Measurements from ENCODE around the gene GIPR.
A peak's percentile ranks its signal among the peaks of the same experiment; 100 is the strongest.

Gene GIPR

GRCh38 chr19:45638930-45639729, 28.9 kb upstream of the GIPR start, which contains the start of gene EML2 (continued):
- TF ChIP-seq ZNF580 (tag by site-specific recombination; IDR thresholded peaks at IDR 0.05): peak; percentile 49; the same call in 1 of the 2 replicates
- TF ChIP-seq KLF1 (tag by site-specific recombination; IDR thresholded peaks at IDR 0.05): peak; percentile 73; the same call in 1 of the 2 replicates
- no peak for TF ChIP-seq ZNF792 (tag by site-specific recombination; IDR thresholded peaks at IDR 0.05)
- no peak for TF ChIP-seq REST (tag by site-specific recombination; IDR thresholded peaks at IDR 0.05)
- no peak for TF ChIP-seq ZNF184 (tag by site-specific recombination; IDR thresholded peaks at IDR 0.05)
- TF ChIP-seq FEZF1 (tag by site-specific recombination; IDR thresholded peaks at IDR 0.05): no peak
- no peak for TF ChIP-seq ZSCAN30 (tag by site-specific recombination; IDR thresholded peaks at IDR 0.05)
- no peak for TF ChIP-seq ZNF544 (tag by site-specific recombination; IDR thresholded peaks at IDR 0.05)
- TF ChIP-seq ZNF211 (tag by site-specific recombination; IDR thresholded peaks at IDR 0.05; ENCODE audit: low read depth): no peak
- no peak for TF ChIP-seq GLI4 (tag by site-specific recombination; IDR thresholded peaks at IDR 0.05)
- peak; percentile 82 for TF ChIP-seq KLF16 (tag by site-specific recombination; IDR thresholded peaks at IDR 0.05)
- no peak for TF ChIP-seq ZNF549 (tag by site-specific recombination; IDR thresholded peaks at IDR 0.05)
- TF ChIP-seq WT1 (tag by site-specific recombination; IDR thresholded peaks at IDR 0.05): peak; percentile 49; the same call in 1 of the 2 replicates
- TF ChIP-seq PRDM4 (tag by site-specific recombination; IDR thresholded peaks at IDR 0.05): no peak
- TF ChIP-seq INSM2 (tag by site-specific recombination; IDR thresholded peaks at IDR 0.05): no peak
- peak; percentile 79 for TF ChIP-seq ZFP69B (tag by site-specific recombination; IDR thresholded peaks at IDR 0.05)
- TF ChIP-seq ZNF114 (tag by site-specific recombination; IDR thresholded peaks at IDR 0.05): no peak
- no peak for TF ChIP-seq ZNF274 (IDR thresholded peaks at IDR 0.05; ENCODE audit: low read length)
- no peak for TF ChIP-seq ZNF274 (tag by site-specific recombination; IDR thresholded peaks at IDR 0.05; ENCODE audit: borderline replicate concordance)
- TF ChIP-seq SP7 (tag by site-specific recombination; IDR thresholded peaks at IDR 0.05): peak; percentile 40; the same call in 1 of the 2 replicates
- TF ChIP-seq ZNF354C (tag by site-specific recombination; IDR thresholded peaks at IDR 0.05; ENCODE audit: borderline replicate concordance, low read depth): no peak
- TF ChIP-seq KLF9 (tag by site-specific recombination; IDR thresholded peaks at IDR 0.05; ENCODE audit: low read depth): peak; percentile 93
- TF ChIP-seq YY2 (tag by site-specific recombination; IDR thresholded peaks at IDR 0.05): no peak
- no peak for TF ChIP-seq ZNF132 (tag by site-specific recombination; IDR thresholded peaks at IDR 0.05; ENCODE audit: borderline replicate concordance)
- peak; percentile 67 for TF ChIP-seq ZXDB (tag by site-specific recombination; IDR thresholded peaks at IDR 0.05)
- TF ChIP-seq ZNF280D (tag by site-specific recombination; IDR thresholded peaks at IDR 0.05): no peak
- no peak for TF ChIP-seq OVOL3 (tag by site-specific recombination; IDR thresholded peaks at IDR 0.05)
- TF ChIP-seq HOXD13 (CRISPR knock-in tag; IDR thresholded peaks at IDR 0.05; ENCODE audit: borderline replicate concordance): no peak
